H1 (cell line): ENCODE results near the gene FANK1. TPM values are rescaled to one million over a fixed set of nuclear protein-coding genes. Genes with fewer than 3 reads are reported as not detected.
"Not testable (repeated sequence)": the region's sequence is repeated elsewhere in the genome, so short reads cannot be mapped to it uniquely, and the experiment has no call there.

Experiments used
- CTCF ChIA-PET: fragments of 300-600 bp; sonication (Branson Sonifier 250); formaldehyde crosslinking; loops from one replicate; lab custom pipeline; 2021; ENCODE audit not compliant: partially characterized antibody; lab: Charles Lee
- POLR2A ChIA-PET: fragments of 300-600 bp; sonication (Branson Sonifier 250); formaldehyde crosslinking; loops from one replicate; lab custom pipeline; 2021; ENCODE audit warnings: inconsistent platforms; ENCODE audit not compliant: partially characterized antibody; lab: Charles Lee
- DNase-seq, 2 experiments: peaks; one replicate each; pipeline versions ENCODE4 v3.0.0 to v3.0.0-alpha.2; 2010 to 2022; ENCODE audit warnings: low spot score in 2 of 2, low read depth in 1 of 2, mixed read lengths in 1 of 2
- FAIRE-seq: peaks from 2 replicates; lab custom pipeline; 2011; peaks lifted over from hg19 to GRCh38; lab: Jason Lieb, UNC
- H2AFZ ChIP-seq: 2 replicates; pipeline ENCODE4 v1.8.1; 2012; ENCODE audit warnings: low read length, inconsistent platforms
- H2AK5ac ChIP-seq: 2 replicates; pipeline ENCODE4 v1.6.1; 2013; ENCODE audit warnings: low read depth, low read length
- H2BK120ac ChIP-seq: replicated peaks from 2 replicates; pipeline ENCODE3; 2013; ENCODE audit warnings: low read depth, low read length, inconsistent platforms
- H2BK12ac ChIP-seq: 2 replicates; pipeline ENCODE4 v1.6.1; 2013; ENCODE audit warnings: low read depth, low read length
- H2BK15ac ChIP-seq: 2 replicates; pipeline ENCODE4 v1.6.1; 2013; ENCODE audit warnings: low read length
- H2BK20ac ChIP-seq: 2 replicates; pipeline ENCODE4 v1.6.1; 2013; ENCODE audit warnings: low read length
- H2BK5ac ChIP-seq: 2 replicates; pipeline ENCODE4 v1.6.1; 2013; ENCODE audit warnings: low read depth, low read length
- H3K14ac ChIP-seq: 2 replicates; pipeline ENCODE4 v1.6.1; 2013; ENCODE audit warnings: inconsistent platforms; ENCODE audit not compliant: insufficient read length
- H3K18ac ChIP-seq: 2 replicates; pipeline ENCODE4 v1.6.1; 2013; ENCODE audit warnings: low read length; ENCODE audit errors: extremely low read depth
- H3K23ac ChIP-seq: 2 replicates; pipeline ENCODE4 v1.6.1; 2013; ENCODE audit warnings: inconsistent platforms; ENCODE audit not compliant: insufficient read length
- H3K23me2 ChIP-seq: 2 replicates; pipeline ENCODE4 v1.6.1; 2013; ENCODE audit warnings: low read depth, low read length
- H3K27ac ChIP-seq: 2 replicates; pipeline ENCODE4 v1.6.1; 2011; ENCODE audit warnings: low read depth, low read length, inconsistent platforms
- H3K27me3 ChIP-seq, 4 experiments: replicated peaks in 1 of 4; 1 replicate in 1 of 4; 2 replicates in 3 of 4; pipeline versions ENCODE4 v1.6.1 to v1.8.1; 2011 to 2013; ENCODE audit warnings: low read length in 3 of 4, mild to moderate bottlenecking in 3 of 4, inconsistent platforms in 2 of 4, mixed read lengths in 2 of 4, moderate library complexity in 1 of 4; ENCODE audit not compliant: control insufficient read depth in 3 of 4, insufficient read depth in 3 of 4; ENCODE audit errors: extremely low read depth in 1 of 4
- H3K36me3 ChIP-seq, 4 experiments: 2 replicates each; pipeline versions ENCODE4 v1.6.1 to v1.8.1; 2011 to 2013; ENCODE audit warnings: mild to moderate bottlenecking in 4 of 4, low read length in 3 of 4, moderate library complexity in 2 of 4, control low read depth in 1 of 4, inconsistent platforms in 1 of 4; ENCODE audit not compliant: insufficient read depth in 4 of 4, control insufficient read depth in 2 of 4
- H3K4ac ChIP-seq: replicated peaks from 2 replicates; pipeline ENCODE3; 2013; ENCODE audit warnings: low read length, low read depth, mixed read lengths, inconsistent platforms; ENCODE audit not compliant: insufficient read length
- H3K4me1 ChIP-seq, 4 experiments: replicated peaks in 1 of 4; 1 replicate in 1 of 4; 2 replicates in 3 of 4; pipeline versions ENCODE4 v1.6.1 to v1.8.1; 2011 to 2013; ENCODE audit warnings: low read length in 3 of 4, inconsistent platforms in 2 of 4, mixed read lengths in 1 of 4; ENCODE audit not compliant: insufficient read depth in 4 of 4, control insufficient read depth in 3 of 4
- H3K4me2 ChIP-seq, 2 experiments: 2 replicates each; pipeline versions ENCODE4 v1.6.1 to v1.8.1; 2011 to 2013; ENCODE audit warnings: low read depth in 2 of 2, low read length in 2 of 2, control low read depth in 1 of 2, inconsistent platforms in 1 of 2, mild to moderate bottlenecking in 1 of 2; ENCODE audit not compliant: insufficient read depth in 1 of 2
- H3K4me3 ChIP-seq, 4 experiments: fragments of 200-600, 300-600 bp in 1 of 4; sonication (generic), shearing (Covaris generic), sonication (Bioruptor Twin) in 1 of 4; 2 replicates each; pipeline versions ENCODE4 v1.5.1 to v1.8.1; 2011 to 2016; ENCODE audit warnings: low read length in 4 of 4, low read depth in 3 of 4, control low read depth in 2 of 4, inconsistent platforms in 2 of 4, mild to moderate bottlenecking in 2 of 4, mixed read lengths in 1 of 4, moderate library complexity in 1 of 4; ENCODE audit not compliant: insufficient read depth in 2 of 4; ENCODE audit errors: extremely low read depth in 1 of 4
- H3K56ac ChIP-seq: replicated peaks from 2 replicates; pipeline ENCODE3; 2013; ENCODE audit warnings: low read depth, mild to moderate bottlenecking, mixed read lengths, low read length, inconsistent platforms; ENCODE audit not compliant: insufficient read length
- H3K79me1 ChIP-seq: 2 replicates; pipeline ENCODE4 v1.6.1; 2013; ENCODE audit warnings: low read depth, low read length, control low read depth
- H3K79me2 ChIP-seq, 2 experiments: 2 replicates each; pipeline versions ENCODE4 v1.6.1 to v1.8.1; 2012 to 2013; ENCODE audit warnings: low read length in 2 of 2, mild to moderate bottlenecking in 2 of 2, inconsistent platforms in 1 of 2; ENCODE audit not compliant: insufficient read depth in 2 of 2, control insufficient read depth in 1 of 2
- H3K9ac ChIP-seq, 4 experiments: replicated peaks in 1 of 4; 1 replicate in 1 of 4; 2 replicates in 3 of 4; pipeline versions ENCODE4 v1.6.1 to v1.8.1; 2011 to 2013; ENCODE audit warnings: low read depth in 3 of 4, low read length in 3 of 4, control low read depth in 2 of 4, mild to moderate bottlenecking in 2 of 4, moderate library complexity in 2 of 4, inconsistent platforms in 1 of 4; ENCODE audit errors: extremely low read depth in 1 of 4
- H3K9me3 ChIP-seq, 2 experiments: 2 replicates each; pipeline versions ENCODE4 v1.6.1 to v1.8.1; 2012 to 2013; ENCODE audit warnings: mild to moderate bottlenecking in 2 of 2, moderate library complexity in 2 of 2, control low read depth in 1 of 2, inconsistent platforms in 1 of 2, low read depth in 1 of 2, low read length in 1 of 2, mixed read lengths in 1 of 2; ENCODE audit not compliant: insufficient read depth in 2 of 2
- H4K20me1 ChIP-seq, 2 experiments: replicated peaks in 1 of 2; 2 replicates each; pipeline versions ENCODE3 to v1.8.1; 2011 to 2013; ENCODE audit warnings: inconsistent platforms in 2 of 2, low read length in 2 of 2, mild to moderate bottlenecking in 1 of 2; ENCODE audit not compliant: insufficient read depth in 2 of 2, control insufficient read depth in 1 of 2
- H4K5ac ChIP-seq: 2 replicates; pipeline ENCODE4 v1.6.1; 2013; ENCODE audit warnings: low read length, low read depth, mixed read lengths, inconsistent platforms; ENCODE audit not compliant: insufficient read length
- H4K8ac ChIP-seq: 2 replicates; pipeline ENCODE4 v1.8.0; 2013; ENCODE audit warnings: mild to moderate bottlenecking, moderate library complexity, low read length, inconsistent platforms; ENCODE audit not compliant: insufficient read depth; ENCODE audit errors: extremely low read depth
- H4K91ac ChIP-seq: replicated peaks from 2 replicates; pipeline ENCODE3; 2013; ENCODE audit warnings: low read length, mixed read lengths, inconsistent platforms; ENCODE audit not compliant: insufficient read length
- WGBS, 2 experiments: shearing (Covaris generic) in 1 of 2; methylation state at CpG; one replicate each; pipeline versions ENCODE4 v1.1.6 to v1.1.7; 2013 to 2015; ENCODE audit warnings: low lambda C conversion rate in 2 of 2, mixed read lengths in 2 of 2, inconsistent platforms in 1 of 2, low coverage in 1 of 2, missing lambda C conversion rate in 1 of 2; ENCODE audit not compliant: insufficient replicate concordance in 2 of 2, insufficient coverage in 1 of 2, insufficient read length in 1 of 2; ENCODE audit errors: extremely low coverage in 1 of 2, missing lambda C conversion rate in 1 of 2; 5-methylcytosine and 5-hydroxymethylcytosine counted together
- polyA plus RNA-seq, 7 experiments: library from polyadenylated mRNA; depleted of rRNA in 3 of 7; stranded (reverse) in 5 of 7; unstranded in 2 of 7; fragments of >200 nt in 5 of 7; fragments of 200-250 nt in 2 of 7; gene quantifications; 1 replicate in 5 of 7; 2 replicates in 1 of 7; 4 replicates in 1 of 7; pipeline versions ENCODE4 v1.2.1 to v1.2.3, GENCODE V29; 2011 to 2013; ENCODE audit warnings: missing spikeins in 2 of 7, mixed read lengths in 2 of 7
- total RNA-seq: library from RNA; stranded (reverse); fragmentation: NEBNext Ultra II Directional; extraction: Animal tissue kit (Norgen Biotek cat#: 25700); gene quantifications from 2 replicates; pipeline ENCODE4 v1.2.1, GENCODE V29; 2021

FANK1 gene
- total and polyA plus RNA-seq, 2 of the 8 experiments (the other 6 are each of a cell fraction or from before 2014, with no cell fraction given), result 1.2 TPM; not detected in 1

- WGBS, 2 experiments, result 74% methylated on average over 5 of the region's 5 CpGs; no CpG with 5 or more reads in 1 of the 2 experiments
- H2AK5ac ChIP-seq, H2BK12ac ChIP-seq, H2BK15ac ChIP-seq, H3K18ac ChIP-seq, H3K27ac ChIP-seq, H4K8ac ChIP-seq, H4K5ac ChIP-seq, FAIRE-seq, H2BK20ac ChIP-seq, H2BK120ac ChIP-seq, H2AFZ ChIP-seq, H3K4me2 ChIP-seq, H3K9ac ChIP-seq, H3K23me2 ChIP-seq, H3K4me1 ChIP-seq, H3K56ac ChIP-seq, H3K14ac ChIP-seq, H3K79me2 ChIP-seq, H3K27me3 ChIP-seq, H4K20me1 ChIP-seq, DNase-seq, H3K9me3 ChIP-seq, H3K4ac ChIP-seq, H3K4me3 ChIP-seq, H4K91ac ChIP-seq, H3K79me1 ChIP-seq, H3K36me3 ChIP-seq, H3K23ac ChIP-seq, H2BK5ac ChIP-seq: not testable (repeated sequence)
- ChIA-PET POLR2A (interaction anchor here (0.6 kb wide), 1 partner anchor 968 kb away, joined by 3 read pairs; no protein-coding TSS in a partner anchor), CTCF (interaction anchor here (0.7 to 1.2 kb wide), 2 partner anchors 59 to 1062 kb away, joined by 3 read pairs; no protein-coding TSS in a partner anchor)
Measured at GRCh38 chr10:125927265-125927664, 30.9 kb downstream of the FANK1 start.
